ENCODE data around the gene BRD4.

GRCh38 chr19:15248106-15248505 lies 84.2 kb downstream of the BRD4 start:
- TF ChIP-seq, protein P1, sequence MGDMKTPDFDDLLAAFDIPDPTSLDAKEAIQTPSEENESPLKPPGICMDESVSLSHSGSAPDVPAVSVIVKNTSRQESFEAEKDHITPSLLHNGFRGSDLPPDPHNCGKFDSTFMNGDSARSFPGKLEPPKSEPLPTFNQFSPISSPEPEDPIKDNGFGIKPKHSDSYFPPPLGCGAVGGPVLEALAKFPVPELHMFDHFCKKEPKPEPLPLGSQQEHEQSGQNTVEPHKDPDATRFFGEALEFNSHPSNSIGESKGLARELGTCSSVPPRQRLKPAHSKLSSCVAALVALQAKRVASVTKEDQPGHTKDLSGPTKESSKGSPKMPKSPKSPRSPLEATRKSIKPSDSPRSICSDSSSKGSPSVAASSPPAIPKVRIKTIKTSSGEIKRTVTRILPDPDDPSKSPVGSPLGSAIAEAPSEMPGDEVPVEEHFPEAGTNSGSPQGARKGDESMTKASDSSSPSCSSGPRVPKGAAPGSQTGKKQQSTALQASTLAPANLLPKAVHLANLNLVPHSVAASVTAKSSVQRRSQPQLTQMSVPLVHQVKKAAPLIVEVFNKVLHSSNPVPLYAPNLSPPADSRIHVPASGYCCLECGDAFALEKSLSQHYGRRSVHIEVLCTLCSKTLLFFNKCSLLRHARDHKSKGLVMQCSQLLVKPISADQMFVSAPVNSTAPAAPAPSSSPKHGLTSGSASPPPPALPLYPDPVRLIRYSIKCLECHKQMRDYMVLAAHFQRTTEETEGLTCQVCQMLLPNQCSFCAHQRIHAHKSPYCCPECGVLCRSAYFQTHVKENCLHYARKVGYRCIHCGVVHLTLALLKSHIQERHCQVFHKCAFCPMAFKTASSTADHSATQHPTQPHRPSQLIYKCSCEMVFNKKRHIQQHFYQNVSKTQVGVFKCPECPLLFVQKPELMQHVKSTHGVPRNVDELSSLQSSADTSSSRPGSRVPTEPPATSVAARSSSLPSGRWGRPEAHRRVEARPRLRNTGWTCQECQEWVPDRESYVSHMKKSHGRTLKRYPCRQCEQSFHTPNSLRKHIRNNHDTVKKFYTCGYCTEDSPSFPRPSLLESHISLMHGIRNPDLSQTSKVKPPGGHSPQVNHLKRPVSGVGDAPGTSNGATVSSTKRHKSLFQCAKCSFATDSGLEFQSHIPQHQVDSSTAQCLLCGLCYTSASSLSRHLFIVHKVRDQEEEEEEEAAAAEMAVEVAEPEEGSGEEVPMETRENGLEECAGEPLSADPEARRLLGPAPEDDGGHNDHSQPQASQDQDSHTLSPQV (IDR thresholded peaks at IDR 0.05): no peak
- TF ChIP-seq EP300 (IDR thresholded peaks at IDR 0.05; ENCODE audit: borderline replicate concordance in 1 of 2, control insufficient read depth in 1 of 2, low read depth in 2 of 2, low read length in 2 of 2): no peak
- no peak for TF ChIP-seq CTCF (IDR thresholded peaks at IDR 0.05 in 2 of 3, conservative IDR thresholded peaks at IDR 0.05 in 1 of 3; ENCODE audit: control insufficient read depth in 2 of 3, extremely low read depth in 1 of 3, insufficient read depth in 1 of 3, low read depth in 3 of 3, low read length in 3 of 3)
